Heart left ventricle (tissue), 13 donors: ENCODE data around the gene NFIB.

Source experiments
- POLR2A ChIP-seq, 2 donors: fragments of 450-650 bp; IDR thresholded peaks; one replicate each; pipeline ENCODE4 v1.6.1; 2017; ENCODE audit warnings: antibody characterized with exemption in 2 of 2, mild to moderate bottlenecking in 2 of 2, moderate library complexity in 2 of 2
- TF ChIP-seq, protein P1 (sequence below), 12 donors: fragments of 200-600 bp; sonication (generic) in 4 of 12; IDR thresholded peaks; one replicate each; pipeline versions ENCODE4 v1.5.0 to v1.8.0; 2018 to 2022; ENCODE audit warnings: antibody characterized with exemption in 12 of 12, mild to moderate bottlenecking in 5 of 12
- donor health status: ischemic (EF 13 %, LVEDD 7.1; RV severe dilation, severe dysfunction).
- donor health status: DM: no; HTN: yes; CAD: no.
- donor health status: DM: no; HTN: no; CAD: no.
- donor health status: ischemic (EF 25% LVEDD 6.9; RV normal size, moderate dysfunction).
- donor health status: ischemic (EF 25% LVEDD 5.7; RV mildly dilated, moderate dysfunction).
- donor health status: ischemic (EF 35%, LVEDD 5.7; RV mildly dilated, moderate dysfunction).
- donor health status: nonischemic (EF 11% LVEDD 7.7; RV severe dilation, severe dysfunction).
- donor health status: DM: yes; HTN: yes; CAD: no.
- donor health status: PGD.
- donor health status: ischemic (EF 29% LVEDD 5.4; RV normal size, mild dysfunction).
- donor health status: nonischemic (EF 23%, LVEDD 6.1; RV moderate dilation, normal function).

DNA sequence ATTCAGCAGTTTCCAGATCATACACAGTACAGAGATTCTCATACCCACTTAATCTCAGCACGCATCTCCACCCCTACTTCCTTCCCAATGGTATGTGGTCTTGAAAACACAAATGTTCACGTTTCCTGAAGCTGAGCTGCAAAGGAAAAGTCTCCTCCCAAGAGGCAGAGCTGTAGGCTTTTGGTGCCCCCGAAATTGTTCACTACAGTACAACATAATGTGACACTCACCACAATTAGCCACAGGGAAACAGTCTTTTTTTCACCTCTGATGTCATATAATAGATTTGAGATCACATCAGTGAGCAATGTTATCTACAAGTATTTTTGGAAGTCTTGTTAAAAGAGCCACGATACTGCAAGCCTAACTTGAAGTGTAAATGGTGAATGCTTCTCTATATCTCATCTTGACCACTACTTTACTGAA, 40.2 kb downstream of the NFIB start:
- TF ChIP-seq, protein P1, sequence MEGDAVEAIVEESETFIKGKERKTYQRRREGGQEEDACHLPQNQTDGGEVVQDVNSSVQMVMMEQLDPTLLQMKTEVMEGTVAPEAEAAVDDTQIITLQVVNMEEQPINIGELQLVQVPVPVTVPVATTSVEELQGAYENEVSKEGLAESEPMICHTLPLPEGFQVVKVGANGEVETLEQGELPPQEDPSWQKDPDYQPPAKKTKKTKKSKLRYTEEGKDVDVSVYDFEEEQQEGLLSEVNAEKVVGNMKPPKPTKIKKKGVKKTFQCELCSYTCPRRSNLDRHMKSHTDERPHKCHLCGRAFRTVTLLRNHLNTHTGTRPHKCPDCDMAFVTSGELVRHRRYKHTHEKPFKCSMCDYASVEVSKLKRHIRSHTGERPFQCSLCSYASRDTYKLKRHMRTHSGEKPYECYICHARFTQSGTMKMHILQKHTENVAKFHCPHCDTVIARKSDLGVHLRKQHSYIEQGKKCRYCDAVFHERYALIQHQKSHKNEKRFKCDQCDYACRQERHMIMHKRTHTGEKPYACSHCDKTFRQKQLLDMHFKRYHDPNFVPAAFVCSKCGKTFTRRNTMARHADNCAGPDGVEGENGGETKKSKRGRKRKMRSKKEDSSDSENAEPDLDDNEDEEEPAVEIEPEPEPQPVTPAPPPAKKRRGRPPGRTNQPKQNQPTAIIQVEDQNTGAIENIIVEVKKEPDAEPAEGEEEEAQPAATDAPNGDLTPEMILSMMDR (IDR thresholded peaks at IDR 0.05) = no peak
- no peak for TF ChIP-seq POLR2A (IDR thresholded peaks at IDR 0.05)
